ENCODE data around the gene SBK3.

DNA sequence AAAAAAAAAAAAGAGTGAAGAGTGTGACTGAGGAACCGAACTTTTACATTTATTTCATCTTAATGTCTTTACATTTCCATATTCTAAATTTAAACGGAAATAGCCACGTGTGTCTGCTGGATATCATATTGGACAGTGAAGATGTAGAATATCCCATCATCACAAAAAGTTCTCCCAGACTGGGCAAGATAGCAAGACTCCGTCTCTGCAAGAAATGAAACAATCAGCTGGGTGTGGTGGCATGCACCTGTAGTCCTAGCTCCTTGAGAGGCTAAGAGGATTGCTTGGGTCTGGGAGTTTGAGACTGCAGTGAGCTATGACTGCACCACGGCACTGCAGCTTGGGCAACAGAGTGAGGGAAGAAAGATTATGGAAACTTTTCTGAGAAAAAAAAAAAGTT is 31.4 kb upstream of the SBK3 start:
- no peak for TF ChIP-seq POLR2AphosphoS5 (IDR thresholded peaks at IDR 0.05)
- TF ChIP-seq CTCF (IDR thresholded peaks at IDR 0.05), result no peak
- TF ChIP-seq POLR2A (IDR thresholded peaks at IDR 0.05), result no peak

Measured in suprapubic skin (tissue), 4 donors.